Measurements from ENCODE around the gene RANBP2. TPM values are rescaled to one million over a fixed set of nuclear protein-coding genes. Genes with fewer than 3 reads are reported as not detected.

RANBP2 gene
- total RNA-seq, 2 experiments from 2014 or later, result 47.5 to 65.7 TPM

GRCh38 chr2:108834620-108835019, 115.3 kb downstream of the RANBP2 start:
- Mint-ChIP-seq H3K4me1 (peaks cover 17% of the 10 kb centered on the region), H3K9me3 (ENCODE audit: low read depth) (peaks cover 6% of the 10 kb centered on the region), H3K4me3 (no peak overlapping the region), H3K36me3 (peaks cover 33% of the 10 kb centered on the region), H3K27me3 (no peaks in the 10 kb centered on the region), H3K27ac (no peak overlapping the region)
- CTCF ChIA-PET, result no interaction called here
- no peak for ATAC-seq
- no peak for DNase-seq

GRCh38 chr2:108835040-108835439, 115.8 kb downstream of the RANBP2 start:
- H3K36me3 Mint-ChIP-seq, result peaks cover 35% of the 10 kb centered on the region
- peaks cover 17% of the 10 kb centered on the region for H3K4me1 Mint-ChIP-seq
- peaks cover 6% of the 10 kb centered on the region for H3K9me3 Mint-ChIP-seq (ENCODE audit: low read depth)
- no peak overlapping the region for H3K27ac Mint-ChIP-seq
- H3K27me3 Mint-ChIP-seq, result no peaks in the 10 kb centered on the region
- CTCF ChIA-PET, result no interaction called here
- no peak overlapping the region for H3K4me3 Mint-ChIP-seq
- no peak for DNase-seq
- ATAC-seq, result no peak

Other genes with a start within 250 kb of the RANBP2 start
- 10 to 100 TPM; 57.2 to 58.2 TPM for gene LIMS1, start 185.0 kb upstream of the RANBP2 start, total RNA-seq
- gene CCDC138, start 67.3 kb downstream of the RANBP2 start, total RNA-seq, result 10 to 100 TPM in 1 of 2 experiments, 1 to 10 TPM in 1; 10.0 to 10.2 TPM